ENCODE results near the gene KLHL33. TPM values are rescaled to one million over a fixed set of nuclear protein-coding genes. Genes with fewer than 3 reads are reported as not detected.

The KLHL33 gene
- total RNA-seq, 1 donor from 2014 or later: 0.04 TPM

Other genes with a start within 250 kb of the KLHL33 start
- not detected for gene OR11G2, start 245.3 kb downstream of the KLHL33 start, total RNA-seq
- gene OR11H6, start 212.5 kb downstream of the KLHL33 start, total RNA-seq: not detected
- not detected for gene OR11H7, start 207.2 kb downstream of the KLHL33 start, total RNA-seq
- gene OR11H4, start 196.9 kb downstream of the KLHL33 start, total RNA-seq: not detected
- gene TTC5, start 130.2 kb downstream of the KLHL33 start, total RNA-seq: 10.5 TPM
- 27.9 TPM for gene CCNB1IP1, start 102.9 kb downstream of the KLHL33 start, total RNA-seq
- 14.1 TPM for gene PARP2, start 92.5 kb downstream of the KLHL33 start, total RNA-seq
- gene TEP1, start 22.7 kb downstream of the KLHL33 start, total RNA-seq: 17.2 TPM
- gene OSGEP, start 18.6 kb upstream of the KLHL33 start, total RNA-seq: 16.2 TPM
- 119 TPM for gene APEX1, start 19.1 kb upstream of the KLHL33 start, total RNA-seq
- gene PIP4P1, start 25.3 kb upstream of the KLHL33 start, total RNA-seq: 22.8 TPM
- gene PNP, start 33.2 kb upstream of the KLHL33 start, total RNA-seq: 76.4 TPM
- gene RNASE10, start 69.4 kb upstream of the KLHL33 start, total RNA-seq: 0.52 TPM
- not detected for gene RNASE9, start 124.9 kb upstream of the KLHL33 start, total RNA-seq
- not detected for gene RNASE11, start 151.8 kb upstream of the KLHL33 start, total RNA-seq
- not detected for gene RNASE12, start 155.2 kb upstream of the KLHL33 start, total RNA-seq
- not detected for gene OR6S1, start 205.5 kb upstream of the KLHL33 start, total RNA-seq
- gene RNASE4, start 248.4 kb upstream of the KLHL33 start, total RNA-seq: 1.7 TPM